Left lung (tissue), 10 donors: ENCODE measurements around the gene MRPL45. TPM values are rescaled to one million over a fixed set of nuclear protein-coding genes. Genes with fewer than 3 reads are reported as not detected.

Source experiments
- ATAC-seq: fragments of 200-7000 bp; cut with Tn5 transposase; one replicate; pipeline ENCODE4 v1.9.1; 2020; ENCODE audit warnings: moderate library complexity
- DNase-seq, 4 donors: peaks; one replicate each; pipeline ENCODE4 v3.0.0-alpha.2; 2013 to 2020
- H3K27ac ChIP-seq, 2 donors: fragments of 200-600 bp; sonication (generic) in 1 of 2; one replicate each; pipeline versions ENCODE4 v1.5.0 to v1.8.0; 2020 to 2021
- H3K27me3 ChIP-seq, 2 donors: fragments of 200-600 bp; sonication (generic) in 1 of 2; one replicate each; pipeline versions ENCODE4 v1.5.0 to v1.8.0; 2020 to 2021
- H3K36me3 ChIP-seq, 2 donors: fragments of 200-600 bp; sonication (generic) in 1 of 2; one replicate each; pipeline versions ENCODE4 v1.5.0 to v1.8.0; 2020 to 2021
- H3K4me1 ChIP-seq, 2 donors: fragments of 200-600 bp; one replicate each; pipeline ENCODE4 v1.8.0; 2021
- H3K4me3 ChIP-seq, 2 donors: fragments of 200-600 bp; sonication (generic) in 1 of 2; one replicate each; pipeline versions ENCODE4 v1.5.0 to v1.8.0; 2020 to 2021; ENCODE audit warnings: mild to moderate bottlenecking in 1 of 2
- H3K9me3 ChIP-seq, 2 donors: fragments of 200-600 bp; sonication (generic) in 1 of 2; one replicate each; pipeline versions ENCODE4 v1.5.0 to v1.8.0; 2020 to 2021
- CTCF ChIP-seq, 2 donors: fragments of 200-600 bp; sonication (generic) in 1 of 2; IDR thresholded peaks; one replicate each; pipeline versions ENCODE4 v1.5.0 to v1.8.0; 2021; ENCODE audit warnings: antibody characterized with exemption in 2 of 2
- intact Hi-C, 2 donors: fragments of 100-400 bp; cut with DNase I; formaldehyde crosslinking; loops; one replicate each; pipeline versions ENCODE4 v1.11.2 to v1.14.2; 2022
- polyA plus RNA-seq, 6 donors: library from polyadenylated mRNA; unstranded; fragments of 120-200 nt; gene quantifications; one replicate each; pipeline ENCODE4 v1.2.1, GENCODE V29; 2013; ENCODE audit not compliant: insufficient read length in 6 of 6
- total RNA-seq, 2 donors: library from RNA; stranded (reverse); fragmentation: NEBNext Ultra II Directional; extraction: Animal tissue kit (Norgen Biotek cat#: 25700); gene quantifications; one replicate each; pipeline ENCODE4 v1.2.1, GENCODE V29; 2021
- donor health status: DM: no; HTN: yes; CAD: no.
- donor health status: DM: no; HTN: no; CAD: no.

Gene MRPL45
- total and polyA plus RNA-seq, 8 donors: 24.4 to 63.3 (median 56.0) TPM

GRCh38 chr17:38326996-38327792 is 30.2 kb downstream of the MRPL45 start:
- ATAC-seq (peak; percentile 40), DNase-seq (peak in 1 of 4 donors; percentile 56)
- H3K27ac ChIP-seq: no peak overlapping the region
- no peaks in the 10 kb centered on the region for H3K27me3 ChIP-seq
- no peak for TF ChIP-seq CTCF (IDR thresholded peaks at IDR 0.05)
- H3K36me3 ChIP-seq: peaks cover 0 to 18% of the 10 kb centered on the region in 2 donors
- no peak overlapping the region for H3K4me3 ChIP-seq
- H3K4me1 ChIP-seq: peaks cover 0 to 11% of the 10 kb centered on the region in 2 donors
- no peaks in the 10 kb centered on the region for H3K9me3 ChIP-seq
- intact Hi-C loops: no loop called here

- Histone ChIP-seq H3K4me1 (peaks cover 0 to 11% of the 10 kb centered on the region in 2 donors), H3K9me3 (no peaks in the 10 kb centered on the region), H3K27ac (no peak overlapping the region), H3K27me3 (no peaks in the 10 kb centered on the region), H3K4me3 (no peak overlapping the region), H3K36me3 (peaks cover 0 to 12% of the 10 kb centered on the region in 2 donors)
- DNase-seq: no peak
- no peak for TF ChIP-seq CTCF (IDR thresholded peaks at IDR 0.05)
- ATAC-seq: no peak
- intact Hi-C loops: no loop called here
Observed at GRCh38 chr17:38327936-38328335, 31.0 kb downstream of the MRPL45 start.

GRCh38 chr17:38328620-38329019 is 31.7 kb downstream of the MRPL45 start:
- no peaks in the 10 kb centered on the region for H3K27me3 ChIP-seq
- no peak for TF ChIP-seq CTCF (IDR thresholded peaks at IDR 0.05)

GRCh38 chr17:38329284-38329683 is 32.3 kb downstream of the MRPL45 start:
- ATAC-seq (no peak), DNase-seq (no peak)
- intact Hi-C loops: no loop called here
- H3K27ac ChIP-seq: no peak overlapping the region
- H3K4me3 ChIP-seq: no peak overlapping the region
- peaks cover 0 to 11% of the 10 kb centered on the region in 2 donors for H3K4me1 ChIP-seq
- no peak for TF ChIP-seq CTCF (IDR thresholded peaks at IDR 0.05)
- H3K9me3 ChIP-seq: no peaks in the 10 kb centered on the region
- H3K27me3 ChIP-seq: no peaks in the 10 kb centered on the region
- no peaks in the 10 kb centered on the region for H3K36me3 ChIP-seq

More at GRCh38 chr17:38328620-38329019, 31.7 kb downstream of the MRPL45 start:
- intact Hi-C loops: no loop called here
- Histone ChIP-seq H3K9me3 (no peaks in the 10 kb centered on the region), H3K4me3 (no peak overlapping the region), H3K36me3 (peaks cover 0 to 5% of the 10 kb centered on the region in 2 donors), H3K4me1 (peaks cover 0 to 11% of the 10 kb centered on the region in 2 donors), H3K27ac (no peak overlapping the region)
- ATAC-seq: no peak
- no peak for DNase-seq

- no peak for DNase-seq
- ATAC-seq: no peak
- Histone ChIP-seq H3K27ac (no peak overlapping the region), H3K36me3 (no peaks in the 10 kb centered on the region), H3K27me3 (no peaks in the 10 kb centered on the region), H3K4me1 (peaks cover 0 to 11% of the 10 kb centered on the region in 2 donors), H3K4me3 (no peak overlapping the region), H3K9me3 (no peaks in the 10 kb centered on the region)
- TF ChIP-seq CTCF (IDR thresholded peaks at IDR 0.05): no peak
- intact Hi-C loops: no loop called here
Observed at GRCh38 chr17:38329808-38330730, 33.1 kb downstream of the MRPL45 start.
